Heart right ventricle (tissue), 16 donors: ENCODE results near the gene FOSB. TPM values are rescaled to one million over a fixed set of nuclear protein-coding genes. Genes with fewer than 3 reads are reported as not detected.

Source experiments
- ATAC-seq, 8 donors: fragments of 200-7000 bp; cut with Tn5 transposase; one replicate each; pipeline ENCODE4 v1.9.1; 2020; ENCODE audit warnings: mild to moderate bottlenecking in 8 of 8, moderate library complexity in 8 of 8, moderate number of reproducible peaks in 1 of 8
- DNase-seq, 2 donors: peaks; one replicate each; pipeline ENCODE4 v3.0.0-alpha.2; 2020
- H3K27ac ChIP-seq, 10 donors: fragments of 200-600 bp; sonication (generic) in 2 of 10; one replicate each; pipeline versions ENCODE4 v1.5.0 to v1.8.0; 2020 to 2022; ENCODE audit warnings: mild to moderate bottlenecking in 3 of 10
- H3K27me3 ChIP-seq, 7 donors: fragments of 200-600 bp; one replicate each; pipeline ENCODE4 v1.8.0; 2021 to 2022; ENCODE audit warnings: mild to moderate bottlenecking in 2 of 7
- H3K36me3 ChIP-seq, 9 donors: fragments of 200-600 bp; sonication (generic) in 1 of 9; one replicate each; pipeline versions ENCODE4 v1.5.0 to v1.8.0; 2020 to 2022; ENCODE audit warnings: mild to moderate bottlenecking in 2 of 9
- H3K4me1 ChIP-seq, 9 donors: fragments of 200-600 bp; sonication (generic) in 1 of 9; one replicate each; pipeline versions ENCODE4 v1.5.0 to v1.8.0; 2020 to 2022; ENCODE audit warnings: mild to moderate bottlenecking in 4 of 9
- H3K4me3 ChIP-seq, 10 donors: fragments of 200-600 bp; sonication (generic) in 2 of 10; one replicate each; pipeline versions ENCODE4 v1.5.0 to v1.8.0; 2020 to 2022; ENCODE audit warnings: mild to moderate bottlenecking in 7 of 10, moderate library complexity in 2 of 10
- H3K9me3 ChIP-seq, 11 donors: fragments of 200-600 bp in 10 of 11; sonication (generic) in 2 of 11; one replicate each; pipeline versions ENCODE4 v1.5.0 to v1.8.0; 2013 to 2022; ENCODE audit warnings: mild to moderate bottlenecking in 2 of 11, control low read depth in 1 of 11, moderate library complexity in 1 of 11
- CTCF ChIP-seq, 9 donors: fragments of 200-600 bp; sonication (generic) in 2 of 9; IDR thresholded peaks; one replicate each; pipeline versions ENCODE4 v1.5.0 to v1.8.0; 2021 to 2022; ENCODE audit warnings: antibody characterized with exemption in 9 of 9, mild to moderate bottlenecking in 5 of 9, moderate library complexity in 1 of 9
- WGBS, 2 donors: extraction: QIAGEN DNeasy Blood & Tissue Kit; methylation state at CpG; one replicate each; pipeline ENCODE4 v1.1.7; 2013; ENCODE audit warnings: inconsistent platforms in 1 of 2; 5-methylcytosine and 5-hydroxymethylcytosine counted together
- intact Hi-C, 10 donors: fragments of 100-400 bp; cut with DNase I; formaldehyde crosslinking; loops; one replicate each; pipeline versions ENCODE4 v1.11.1 to v1.14.2; 2022
- polyA plus RNA-seq, 2 donors: library from polyadenylated mRNA; stranded (reverse); fragments of 200-250 nt; gene quantifications; one replicate each; pipeline ENCODE4 v1.2.3, GENCODE V29; 2013
- total RNA-seq, 10 donors: library from RNA; stranded (reverse); fragmentation: NEBNext Ultra II Directional in 3 of 10; extraction: Animal tissue kit (Norgen Biotek cat#: 25700) in 3 of 10; gene quantifications; one replicate each; pipeline versions ENCODE4 v1.2.1 to v1.2.4, GENCODE V29; 2021 to 2023
- donor health status: Arrhythmogenic right ventricular cardiomyopathy.
- donor health status: ischemic (EF 13 %, LVEDD 7.1; RV severe dilation, severe dysfunction).
- donor health status: healthy with polysubstance abuse.
- donor health status: DM: no; HTN: yes; CAD: no.
- donor health status: DM: no; HTN: no; CAD: no.
- donor health status: ischemic (EF 25% LVEDD 6.9; RV normal size, moderate dysfunction).
- donor health status: ischemic (EF 25% LVEDD 5.7; RV mildly dilated, moderate dysfunction).
- donor health status: healthy.
- donor health status: DM: yes; HTN: yes; CAD: no.
- donor health status: Ischemic cardiomyopathy.
- donor health status: ischemic (EF 35%, LVEDD 5.7; RV mildly dilated, moderate dysfunction).
- donor health status: nonischemic (EF 11% LVEDD 7.7; RV severe dilation, severe dysfunction).
- donor health status: DM: yes; HTN: yes; CAD: no.
- donor health status: PGD.
- donor health status: ischemic (EF 29% LVEDD 5.4; RV normal size, mild dysfunction).
- donor health status: nonischemic (EF 23%, LVEDD 6.1; RV moderate dilation, normal function).

FOSB gene
- total and polyA plus RNA-seq, 12 donors = 0.39 to 54.5 (median 4.8) TPM

- DNase-seq (no peak), ATAC-seq (no peak)
- Histone ChIP-seq H3K36me3 (peaks cover 0 to 68% (median 18%) of the 10 kb centered on the region in 9 donors), H3K4me3 (no peak overlapping the region), H3K27me3 (no peaks in the 10 kb centered on the region), H3K27ac (peak overlapping the region in 1 of 10 donors; percentile 65), H3K9me3 (no peaks in the 10 kb centered on the region), H3K4me1 (peaks cover 4 to 51% (median 31%) of the 10 kb centered on the region in 9 donors)
- 85 to 87% methylated on average over 10 of the region's 10 CpGs for WGBS, 2 donors
- TF ChIP-seq CTCF (IDR thresholded peaks at IDR 0.05) = no peak
- intact Hi-C loops = loop anchor here in 2 of 10 donors (10.0 kb wide), 2 partner anchors 54 to 224 kb away; no protein-coding TSS in a partner anchor
Measured at GRCh38 chr19:45420356-45420755, 47.4 kb upstream of the FOSB start.

GRCh38 chr19:45420871-45421270 is 46.9 kb upstream of the FOSB start:
- WGBS, 2 donors = 93 to 94% methylated on average over 6 of the region's 6 CpGs
- intact Hi-C loops = loop anchor here in 2 of 10 donors (10.0 kb wide), 2 partner anchors 54 to 224 kb away; no protein-coding TSS in a partner anchor
- Histone ChIP-seq H3K4me3 (no peak overlapping the region), H3K9me3 (no peaks in the 10 kb centered on the region), H3K4me1 (peaks cover 4 to 56% (median 32%) of the 10 kb centered on the region in 9 donors), H3K27ac (no peak overlapping the region), H3K36me3 (peaks cover 0 to 64% (median 18%) of the 10 kb centered on the region in 9 donors), H3K27me3 (no peaks in the 10 kb centered on the region)
- DNase-seq = no peak
- TF ChIP-seq CTCF (IDR thresholded peaks at IDR 0.05) = no peak
- no peak for ATAC-seq

- TF ChIP-seq CTCF (IDR thresholded peaks at IDR 0.05) = no peak
- H3K9me3 ChIP-seq = no peaks in the 10 kb centered on the region
- ATAC-seq = no peak
- peaks cover 0 to 53% (median 18%) of the 10 kb centered on the region in 9 donors for H3K36me3 ChIP-seq
- DNase-seq = no peak
- peak overlapping the region in 1 of 10 donors; percentile 75 for H3K4me3 ChIP-seq
- 75 to 80% methylated on average over 6 of the region's 6 CpGs for WGBS, 2 donors
- intact Hi-C loops = loop anchor here in 2 of 10 donors (2.0 to 10.0 kb wide), 3 partner anchors 15 to 223 kb away; partner anchors contain the start of gene POLR1G (in 1 of the 2)
- peaks cover 4 to 57% (median 32%) of the 10 kb centered on the region in 9 donors for H3K4me1 ChIP-seq
- no peaks in the 10 kb centered on the region for H3K27me3 ChIP-seq
- peak overlapping the region in 3 of 10 donors; percentile 13 to 92 (median 89) for H3K27ac ChIP-seq
Measured at GRCh38 chr19:45421947-45422498, 45.8 kb upstream of the FOSB start.

- peaks cover 4 to 67% (median 40%) of the 10 kb centered on the region in 9 donors for H3K4me1 ChIP-seq
- no peak for DNase-seq
- peak overlapping the region; percentile 12 to 81 (median 72) for H3K4me3 ChIP-seq
- ATAC-seq = no peak
- peak overlapping the region; percentile 34 to 96 (median 92) for H3K27ac ChIP-seq
- H3K36me3 ChIP-seq = peaks cover 0 to 42% (median 14%) of the 10 kb centered on the region in 9 donors
- H3K9me3 ChIP-seq = no peaks in the 10 kb centered on the region
- H3K27me3 ChIP-seq = peaks cover 0 to under 1% (median 0%) of the 10 kb centered on the region in 7 donors
- 16 to 17% methylated on average over 18 to 20 of the region's 20 CpGs for WGBS, 2 donors
- intact Hi-C loops = loop anchor here in 3 of 10 donors (1.0 to 10.0 kb wide), 4 partner anchors 16 to 222 kb away; partner anchors contain the start of gene POLR1G (in 2 of the 3)
- TF ChIP-seq CTCF (IDR thresholded peaks at IDR 0.05) = no peak
Measured at GRCh38 chr19:45423033-45423588, 44.7 kb upstream of the FOSB start.
